ENCODE results near the gene CRISPLD2.

Gene CRISPLD2

DNA sequence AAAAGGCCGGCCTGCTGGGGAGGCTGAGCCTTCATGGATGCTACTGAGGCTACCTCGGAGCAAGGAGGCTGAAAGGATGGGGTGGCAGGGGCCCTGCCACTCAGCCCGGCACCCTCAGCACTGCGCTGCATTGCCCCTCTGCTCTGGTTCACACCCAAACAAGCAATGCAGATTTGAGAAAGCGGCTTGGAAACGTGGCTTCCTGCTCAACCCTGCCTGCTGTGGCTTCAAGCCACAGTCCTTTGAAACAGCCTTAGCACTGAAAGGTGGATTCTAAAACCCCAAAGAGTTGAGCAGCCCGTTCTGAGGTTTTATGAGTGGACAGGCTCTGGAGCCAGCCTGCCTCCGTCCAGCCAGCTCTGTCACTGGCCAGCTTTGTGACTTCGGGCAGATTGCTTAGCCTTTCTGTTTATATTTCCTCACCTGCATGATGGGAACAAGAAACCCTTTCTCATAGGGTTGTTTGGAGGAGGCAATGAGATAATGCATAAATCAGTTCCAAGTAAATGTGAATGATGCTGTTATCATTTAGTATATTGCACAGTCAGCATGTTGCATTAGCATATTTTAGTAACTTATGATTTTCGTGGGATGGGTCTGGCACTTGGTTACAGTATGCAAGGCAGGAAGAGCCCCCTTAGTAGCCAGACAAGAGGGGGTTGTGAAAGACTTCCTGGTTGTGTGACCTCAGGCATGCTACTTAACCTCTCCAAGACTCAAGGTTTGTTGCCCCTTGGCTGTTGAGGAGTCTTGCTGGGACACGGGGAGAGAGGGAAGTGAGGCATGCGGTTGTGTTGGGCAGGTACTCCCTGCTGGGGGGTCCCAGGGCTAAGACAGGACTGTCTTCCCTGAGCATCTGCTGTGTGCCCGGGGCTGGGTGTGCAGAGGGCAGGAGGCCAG, 23.6 kb downstream of the CRISPLD2 start:
- Histone ChIP-seq H3K27me3 (ENCODE audit: control insufficient read depth, insufficient read depth, low read length) (peaks cover 41% of the 10 kb centered on the region), H3K4me1 (ENCODE audit: control insufficient read depth, low read depth, low read length) (peaks cover 31% of the 10 kb centered on the region), H3K36me3 (ENCODE audit: control insufficient read depth, low read depth, low read length) (no peaks in the 10 kb centered on the region), H3K27ac (ENCODE audit: low read length) (no peak overlapping the region), H3K9ac (ENCODE audit: low read length) (no peak overlapping the region), H3K4me3 (ENCODE audit: low read length) (no peak overlapping the region), H3K9me3 (ENCODE audit: control insufficient read depth, low read depth, low read length) (no peaks in the 10 kb centered on the region)

DNA sequence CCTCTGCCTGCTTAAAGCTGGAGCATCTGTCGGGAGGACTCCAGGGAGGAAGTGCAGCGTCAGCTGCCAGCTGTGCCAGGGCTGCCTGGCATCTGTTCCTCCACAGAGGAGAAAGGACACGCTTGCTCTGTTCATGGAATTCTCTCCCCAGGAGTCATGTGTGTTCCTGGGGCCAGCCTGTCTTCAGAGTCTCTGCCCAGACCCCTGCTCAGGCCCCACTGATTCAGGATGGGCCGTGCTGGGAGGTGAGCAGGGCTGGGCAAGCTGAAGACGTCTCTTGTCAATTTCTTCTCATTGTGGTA, 24.2 kb downstream of the CRISPLD2 start:
- no peaks in the 10 kb centered on the region for H3K36me3 ChIP-seq (ENCODE audit: control insufficient read depth, low read depth, low read length)
- no peaks in the 10 kb centered on the region for H3K9me3 ChIP-seq (ENCODE audit: control insufficient read depth, low read depth, low read length)
- H3K27me3 ChIP-seq (ENCODE audit: control insufficient read depth, insufficient read depth, low read length), result peaks cover 41% of the 10 kb centered on the region
- no peak overlapping the region for H3K9ac ChIP-seq (ENCODE audit: low read length)
- H3K27ac ChIP-seq (ENCODE audit: low read length), result no peak overlapping the region
- no peak overlapping the region for H3K4me3 ChIP-seq (ENCODE audit: low read length)
- H3K4me1 ChIP-seq (ENCODE audit: control insufficient read depth, low read depth, low read length), result peaks cover 33% of the 10 kb centered on the region

GRCh38 chr16:84844559-84845495, 25.0 kb downstream of the CRISPLD2 start:
- Histone ChIP-seq H3K9me3 (ENCODE audit: control insufficient read depth, low read depth, low read length) (no peaks in the 10 kb centered on the region), H3K36me3 (ENCODE audit: control insufficient read depth, low read depth, low read length) (no peaks in the 10 kb centered on the region), H3K4me3 (ENCODE audit: low read length) (no peak overlapping the region), H3K4me1 (ENCODE audit: control insufficient read depth, low read depth, low read length) (peaks cover 33% of the 10 kb centered on the region), H3K9ac (ENCODE audit: low read length) (no peak overlapping the region), H3K27me3 (ENCODE audit: control insufficient read depth, insufficient read depth, low read length) (peaks cover 41% of the 10 kb centered on the region), H3K27ac (ENCODE audit: low read length) (no peak overlapping the region)

DNA sequence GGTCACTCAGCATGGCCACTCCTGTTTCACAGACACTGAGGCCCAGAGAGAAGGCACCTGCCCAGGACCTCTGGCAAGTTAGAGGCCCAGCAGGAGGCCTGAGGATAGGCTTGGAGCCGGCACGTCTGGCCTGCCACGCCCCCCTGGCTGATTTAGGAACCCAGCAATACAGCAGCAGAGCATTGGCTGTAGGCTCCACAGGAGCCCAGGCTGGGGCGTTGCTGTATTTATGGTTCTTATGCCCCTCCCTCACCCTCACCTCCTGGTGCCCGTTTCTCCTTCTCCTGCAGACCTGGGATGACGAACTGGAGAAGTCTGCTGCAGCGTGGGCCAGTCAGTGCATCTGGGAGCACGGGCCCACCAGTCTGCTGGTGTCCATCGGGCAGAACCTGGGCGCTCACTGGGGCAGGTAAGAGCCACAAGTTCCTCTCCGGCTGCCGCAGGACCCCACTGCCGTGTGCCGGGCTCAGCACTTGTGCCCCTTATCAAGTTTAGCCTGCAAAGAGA, 25.8 kb downstream of the CRISPLD2 start:
- no peak overlapping the region for H3K27ac ChIP-seq (ENCODE audit: low read length)
- H3K9me3 ChIP-seq (ENCODE audit: control insufficient read depth, low read depth, low read length), result no peaks in the 10 kb centered on the region
- H3K4me1 ChIP-seq (ENCODE audit: control insufficient read depth, low read depth, low read length), result peaks cover 33% of the 10 kb centered on the region
- no peaks in the 10 kb centered on the region for H3K36me3 ChIP-seq (ENCODE audit: control insufficient read depth, low read depth, low read length)
- H3K9ac ChIP-seq (ENCODE audit: low read length), result no peak overlapping the region
- H3K27me3 ChIP-seq (ENCODE audit: control insufficient read depth, insufficient read depth, low read length), result peaks cover 41% of the 10 kb centered on the region
- no peak overlapping the region for H3K4me3 ChIP-seq (ENCODE audit: low read length)

DNA sequence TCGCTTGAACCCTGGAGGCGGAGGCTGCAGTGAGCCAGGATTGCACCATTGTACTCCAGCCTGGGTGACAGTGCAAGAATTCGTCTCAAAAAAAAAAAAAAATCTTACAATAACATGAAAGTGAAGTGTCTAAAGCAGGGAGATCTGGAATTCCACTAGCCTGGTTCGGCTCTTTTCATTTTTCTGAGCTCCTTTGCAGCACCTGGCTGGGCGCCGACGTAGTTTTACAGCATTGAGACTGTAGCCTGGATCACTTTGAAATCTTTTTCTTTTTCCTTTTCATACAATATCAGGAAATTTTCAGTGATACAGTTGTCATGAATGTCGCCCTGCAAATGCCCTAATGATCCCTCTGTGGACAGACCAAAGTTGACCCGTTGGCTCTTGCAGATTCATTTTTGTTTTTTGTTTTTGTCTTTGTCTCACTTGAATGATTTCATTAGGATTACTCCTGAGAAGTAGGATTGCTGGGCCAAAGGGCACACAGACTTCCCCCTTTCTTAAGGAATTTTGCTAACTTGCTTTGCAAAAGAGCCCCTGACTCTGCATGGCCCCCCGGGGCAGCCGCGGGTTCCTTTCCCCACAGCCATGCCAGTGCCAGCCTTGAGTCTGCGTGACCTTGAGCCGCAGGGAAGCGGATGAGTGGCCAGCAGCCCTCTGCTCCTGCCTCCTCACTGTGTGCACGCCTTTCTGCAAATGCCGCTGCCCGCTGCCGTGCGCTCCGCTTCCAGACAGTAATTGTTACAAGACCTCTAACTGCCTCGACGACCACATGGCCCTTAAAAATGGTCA, 28.0 kb downstream of the CRISPLD2 start:
- no peak overlapping the region for H3K4me3 ChIP-seq (ENCODE audit: low read length)
- no peak overlapping the region for H3K27ac ChIP-seq (ENCODE audit: low read length)
- H3K9me3 ChIP-seq (ENCODE audit: control insufficient read depth, low read depth, low read length), result no peaks in the 10 kb centered on the region
- H3K27me3 ChIP-seq (ENCODE audit: control insufficient read depth, insufficient read depth, low read length), result peaks cover 37% of the 10 kb centered on the region
- peaks cover 32% of the 10 kb centered on the region for H3K4me1 ChIP-seq (ENCODE audit: control insufficient read depth, low read depth, low read length)
- no peaks in the 10 kb centered on the region for H3K36me3 ChIP-seq (ENCODE audit: control insufficient read depth, low read depth, low read length)
- no peak overlapping the region for H3K9ac ChIP-seq (ENCODE audit: low read length)

- H3K9me3 ChIP-seq (ENCODE audit: control insufficient read depth, low read depth, low read length), result no peaks in the 10 kb centered on the region
- no peak overlapping the region for H3K9ac ChIP-seq (ENCODE audit: low read length)
- peaks cover 21% of the 10 kb centered on the region for H3K4me1 ChIP-seq (ENCODE audit: control insufficient read depth, low read depth, low read length)
- H3K4me3 ChIP-seq (ENCODE audit: low read length), result no peak overlapping the region
- no peak overlapping the region for H3K27ac ChIP-seq (ENCODE audit: low read length)
- no peaks in the 10 kb centered on the region for H3K36me3 ChIP-seq (ENCODE audit: control insufficient read depth, low read depth, low read length)
- H3K27me3 ChIP-seq (ENCODE audit: control insufficient read depth, insufficient read depth, low read length), result peaks cover 23% of the 10 kb centered on the region
Observed at GRCh38 chr16:84848986-84849634, 29.3 kb downstream of the CRISPLD2 start.

- Histone ChIP-seq H3K9ac (ENCODE audit: low read length) (no peak overlapping the region), H3K36me3 (ENCODE audit: control insufficient read depth, low read depth, low read length) (no peaks in the 10 kb centered on the region), H3K4me1 (ENCODE audit: control insufficient read depth, low read depth, low read length) (peaks cover 17% of the 10 kb centered on the region), H3K27me3 (ENCODE audit: control insufficient read depth, insufficient read depth, low read length) (peaks cover 20% of the 10 kb centered on the region), H3K4me3 (ENCODE audit: low read length) (no peak overlapping the region), H3K9me3 (ENCODE audit: control insufficient read depth, low read depth, low read length) (no peaks in the 10 kb centered on the region), H3K27ac (ENCODE audit: low read length) (no peak overlapping the region)
Observed at GRCh38 chr16:84849751-84850150, 30.0 kb downstream of the CRISPLD2 start.

DNA sequence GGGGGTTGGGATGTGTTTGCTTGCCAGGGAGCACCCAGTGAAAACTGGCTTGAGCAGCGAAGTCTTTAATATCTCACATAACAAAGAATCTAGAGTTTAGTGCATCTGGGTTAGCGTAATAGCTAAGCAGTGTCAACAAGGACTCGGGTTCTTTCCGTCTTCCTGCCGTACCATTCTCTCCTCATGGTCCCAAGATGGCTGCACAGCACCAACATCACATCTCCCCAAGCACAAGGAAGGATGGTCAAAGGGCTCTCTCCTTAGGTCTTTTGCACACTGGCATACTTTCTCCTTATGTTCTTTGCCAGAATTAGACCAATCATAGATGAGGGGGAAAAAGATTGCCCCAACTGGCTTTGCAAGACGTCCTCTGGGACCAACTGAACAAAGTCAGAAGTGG, 30.9 kb downstream of the CRISPLD2 start:
- H3K27ac ChIP-seq (ENCODE audit: low read length), result no peak overlapping the region
- H3K4me1 ChIP-seq (ENCODE audit: control insufficient read depth, low read depth, low read length), result peaks cover 11% of the 10 kb centered on the region
- no peak overlapping the region for H3K9ac ChIP-seq (ENCODE audit: low read length)
- no peaks in the 10 kb centered on the region for H3K9me3 ChIP-seq (ENCODE audit: control insufficient read depth, low read depth, low read length)
- H3K36me3 ChIP-seq (ENCODE audit: control insufficient read depth, low read depth, low read length), result no peaks in the 10 kb centered on the region
- no peak overlapping the region for H3K4me3 ChIP-seq (ENCODE audit: low read length)
- peaks cover 10% of the 10 kb centered on the region for H3K27me3 ChIP-seq (ENCODE audit: control insufficient read depth, insufficient read depth, low read length)

DNA sequence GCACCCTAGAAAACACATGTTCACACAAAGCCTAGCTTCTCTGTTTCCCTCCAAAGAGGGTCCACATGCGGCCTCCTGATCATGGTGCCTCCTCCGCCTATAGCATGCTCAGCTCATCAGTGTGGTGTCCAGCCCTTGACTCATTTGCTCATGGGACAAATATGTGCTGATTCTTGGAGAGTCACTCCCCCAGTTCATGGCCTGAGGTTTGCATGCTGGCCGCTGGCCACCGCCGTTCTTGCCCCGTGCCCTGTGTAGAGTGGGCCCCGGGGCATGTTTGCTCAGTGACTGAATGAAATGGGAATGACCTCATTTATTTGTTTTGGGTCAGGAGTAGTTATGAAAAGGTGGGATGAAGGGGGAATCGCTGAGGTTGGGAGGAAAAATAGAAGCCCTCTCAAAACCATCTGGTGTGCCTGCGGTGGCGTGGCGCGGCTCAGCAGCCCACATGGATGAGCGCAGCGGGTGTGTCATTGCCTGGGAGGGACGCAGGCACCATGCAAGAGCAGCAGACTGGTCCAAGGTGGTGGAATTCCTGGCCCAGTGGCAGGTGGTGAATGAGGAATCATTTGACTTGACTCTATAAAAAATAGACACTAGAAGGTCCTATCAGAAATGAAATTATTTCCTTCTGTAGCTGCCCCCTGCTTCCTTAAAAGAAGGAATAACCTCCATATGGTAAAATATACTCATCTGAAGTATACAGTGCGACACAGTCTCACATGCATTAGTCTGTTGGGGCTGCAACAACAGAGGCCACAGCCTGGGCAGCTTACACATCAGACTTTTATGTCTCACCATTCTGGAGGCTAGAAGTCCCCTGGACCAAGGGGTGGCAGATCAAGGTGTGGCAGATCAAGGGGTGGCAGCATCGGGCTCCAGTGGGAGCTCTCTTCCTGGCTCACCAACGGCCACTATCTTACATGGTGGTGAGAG, 31.7 kb downstream of the CRISPLD2 start:
- Histone ChIP-seq H3K9ac (ENCODE audit: low read length) (no peak overlapping the region), H3K4me1 (ENCODE audit: control insufficient read depth, low read depth, low read length) (peaks cover 11% of the 10 kb centered on the region), H3K4me3 (ENCODE audit: low read length) (no peak overlapping the region), H3K9me3 (ENCODE audit: control insufficient read depth, low read depth, low read length) (no peaks in the 10 kb centered on the region), H3K27me3 (ENCODE audit: control insufficient read depth, insufficient read depth, low read length) (peaks cover 3% of the 10 kb centered on the region), H3K27ac (ENCODE audit: low read length) (no peak overlapping the region), H3K36me3 (ENCODE audit: control insufficient read depth, low read depth, low read length) (no peaks in the 10 kb centered on the region)

DNA sequence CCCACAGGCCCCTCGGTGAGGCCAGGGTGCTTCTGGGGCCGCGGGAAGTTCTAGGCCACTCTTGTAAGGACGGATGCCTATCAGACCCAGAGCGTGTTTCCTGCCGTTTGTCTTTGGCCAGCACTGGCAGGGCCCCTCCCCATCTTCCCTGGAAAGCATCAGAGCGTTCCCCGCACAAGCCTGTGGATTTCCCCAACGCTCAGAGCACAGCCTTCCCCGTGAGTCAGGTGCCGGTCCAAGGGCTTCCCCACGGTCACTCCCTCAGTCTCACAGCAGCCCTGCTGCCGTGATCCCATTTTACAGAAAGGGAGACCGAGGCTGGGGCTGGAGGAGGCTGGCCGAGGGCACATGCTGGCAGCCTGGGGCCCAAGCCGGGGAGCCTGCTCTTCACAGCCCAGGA, 33.7 kb downstream of the CRISPLD2 start:
- H3K36me3 ChIP-seq (ENCODE audit: control insufficient read depth, low read depth, low read length), result no peaks in the 10 kb centered on the region
- H3K27me3 ChIP-seq (ENCODE audit: control insufficient read depth, insufficient read depth, low read length), result no peaks in the 10 kb centered on the region

More for the DNA sequence above, 33.7 kb downstream of the CRISPLD2 start:
- no peak overlapping the region for H3K27ac ChIP-seq (ENCODE audit: low read length)
- H3K4me1 ChIP-seq (ENCODE audit: control insufficient read depth, low read depth, low read length), result peaks cover under 1% of the 10 kb centered on the region
- H3K9me3 ChIP-seq (ENCODE audit: control insufficient read depth, low read depth, low read length), result no peaks in the 10 kb centered on the region
- H3K9ac ChIP-seq (ENCODE audit: low read length), result no peak overlapping the region
- no peak overlapping the region for H3K4me3 ChIP-seq (ENCODE audit: low read length)

Data from iPS-18a (cell line).